HG03520 (cell line): Measurements from ENCODE around the gene KIF1A.
A peak's percentile ranks its signal among the peaks of the same experiment; 100 is the strongest.
"Not testable (repeated sequence)": the region's sequence is repeated elsewhere in the genome, so short reads cannot be mapped to it uniquely, and the experiment has no call there.

Source experiments
- ATAC-seq: cut with Tn5 transposase; IDR thresholded peaks from one replicate; pipeline ENCODE4 v1.9.1; 2021; ENCODE audit warnings: mild to moderate bottlenecking, moderate library complexity; ENCODE audit not compliant: unreplicated experiment

Gene KIF1A

GRCh38 chr2:240848900-240849680 lies 29.1 kb upstream of the KIF1A start:
- no peak for ATAC-seq

GRCh38 chr2:240847817-240848216 lies 27.8 kb upstream of the KIF1A start:
- no peak for ATAC-seq

- ATAC-seq = no peak
Measured at GRCh38 chr2:240846873-240847595, 27.0 kb upstream of the KIF1A start.

- ATAC-seq = not testable (repeated sequence)
Measured at GRCh38 chr2:240846309-240846708, 26.3 kb upstream of the KIF1A start.

GRCh38 chr2:240840435-240841060 lies 20.5 kb upstream of the KIF1A start:
- no peak for ATAC-seq

- no peak for ATAC-seq
Measured at GRCh38 chr2:240839152-240840143, 19.4 kb upstream of the KIF1A start.

- ATAC-seq = no peak
Measured at GRCh38 chr2:240837621-240838020, 17.6 kb upstream of the KIF1A start.

GRCh38 chr2:240836781-240837467 lies 16.9 kb upstream of the KIF1A start:
- no peak for ATAC-seq

GRCh38 chr2:240835528-240835927 lies 15.5 kb upstream of the KIF1A start:
- no peak for ATAC-seq

- ATAC-seq = no peak
Measured at GRCh38 chr2:240834377-240834975, 14.5 kb upstream of the KIF1A start.

- no peak for ATAC-seq
Measured at GRCh38 chr2:240833724-240834285, 13.8 kb upstream of the KIF1A start.

- ATAC-seq = no peak
Measured at GRCh38 chr2:240832921-240833494, 13.0 kb upstream of the KIF1A start.

GRCh38 chr2:240832205-240832727 lies 12.2 kb upstream of the KIF1A start:
- ATAC-seq = peak; percentile 89

- ATAC-seq = no peak
Measured at GRCh38 chr2:240831594-240832204, 11.7 kb upstream of the KIF1A start.

GRCh38 chr2:240825476-240825875 lies 5.5 kb upstream of the KIF1A start:
- no peak for ATAC-seq

GRCh38 chr2:240823449-240824336 lies 3.7 kb upstream of the KIF1A start:
- no peak for ATAC-seq

GRCh38 chr2:240822280-240822847 lies 2.3 kb upstream of the KIF1A start:
- no peak for ATAC-seq
